ENCODE measurements around the gene UBE2QL1. TPM values are rescaled to one million over a fixed set of nuclear protein-coding genes. Genes with fewer than 3 reads are reported as not detected.

UBE2QL1 gene
- total RNA-seq, 1 donor from 2014 or later = 5.6 TPM

- peaks cover 19% of the 10 kb centered on the region for H3K27me3 Mint-ChIP-seq
- no peak overlapping the region for H3K27ac Mint-ChIP-seq
- no peaks in the 10 kb centered on the region for H3K36me3 Mint-ChIP-seq
- H3K9me3 Mint-ChIP-seq = no peaks in the 10 kb centered on the region
- peak; percentile 31 for DNase-seq (ENCODE audit: extremely low spot score, unreplicated experiment)
- H3K4me1 Mint-ChIP-seq (ENCODE audit: unreplicated experiment) = peaks cover 4% of the 10 kb centered on the region
- no peak overlapping the region for H3K4me3 Mint-ChIP-seq
- TF ChIP-seq CTCF (conservative IDR thresholded peaks at IDR 0.05) = no peak
Observed at GRCh38 chr5:6543830-6544560, 95.3 kb downstream of the UBE2QL1 start.

Other genes starting within 250 kb of the UBE2QL1 start
- 32.3 and 38.4 TPM in 2 replicates for gene MED10, start 70.3 kb upstream of the UBE2QL1 start, total RNA-seq (ENCODE audit: low replicate concordance)
- 59.8 and 63.4 TPM in 2 replicates for gene NSUN2, start 184.2 kb downstream of the UBE2QL1 start, total RNA-seq (ENCODE audit: low replicate concordance)
- 17.2 and 23.1 TPM in 2 replicates for gene SRD5A1, start 184.6 kb downstream of the UBE2QL1 start, total RNA-seq (ENCODE audit: low replicate concordance)

Measured in type B pancreatic cell (in vitro differentiated cells).